ENCODE measurements around the gene PTPRM. TPM values are rescaled to one million over a fixed set of nuclear protein-coding genes. Genes with fewer than 3 reads are reported as not detected.

The PTPRM gene
- total and polyA plus RNA-seq, 2 of the 8 experiments (the other 6 are each of a cell fraction or from before 2014, with no cell fraction given): 4.1 to 7.0 TPM

DNA sequence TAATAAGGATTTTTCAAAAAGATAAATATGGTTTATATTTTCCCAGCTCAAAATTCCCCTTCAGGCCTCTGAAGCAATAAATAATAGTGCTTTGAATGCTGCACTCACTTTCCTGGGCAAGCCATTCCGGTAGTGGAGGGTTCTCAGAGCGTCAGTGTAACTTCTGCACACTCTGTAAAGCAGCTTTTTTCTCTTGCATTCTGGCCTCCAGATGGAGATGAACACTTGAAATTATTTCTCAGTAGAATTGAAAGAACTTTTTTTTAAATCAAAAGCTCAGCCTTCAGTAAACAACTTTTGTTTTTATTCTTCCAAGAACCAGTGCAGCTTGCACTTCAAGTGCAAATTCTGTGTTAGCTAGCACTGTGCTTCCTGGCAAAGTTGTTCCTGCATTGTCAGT, 761.0 kb downstream of the PTPRM start:
- WGBS, 2 experiments (ENCODE audit: extremely low coverage in 1 of 2, insufficient coverage in 1 of 2, insufficient read length in 1 of 2, insufficient replicate concordance in 2 of 2, low coverage in 1 of 2, low lambda C conversion rate in 2 of 2, missing lambda C conversion rate in 1 of 2): 91% methylated on average over 2 of the region's 2 CpGs; no CpG with 5 or more reads in 1 of the 2 experiments
- H3K4ac ChIP-seq (replicated peaks; ENCODE audit: insufficient read length, low read depth, low read length): no peak overlapping the region
- H2BK5ac ChIP-seq (ENCODE audit: low read depth, low read length): no peak overlapping the region
- no peak overlapping the region for H4K8ac ChIP-seq (ENCODE audit: extremely low read depth, insufficient read depth, low read length)
- H3K36me3 ChIP-seq (ENCODE audit: control insufficient read depth in 2 of 4, insufficient read depth in 4 of 4, low read length in 3 of 4): no peaks in the 10 kb centered on the region
- H2AFZ ChIP-seq (ENCODE audit: low read length): no peak overlapping the region
- DNase-seq (ENCODE audit: low read depth in 1 of 2, low spot score in 2 of 2) (no peak), FAIRE-seq (no peak)
- H3K79me1 ChIP-seq (ENCODE audit: low read depth, low read length): no peaks in the 10 kb centered on the region
- CTCF ChIA-PET (ENCODE audit: partially characterized antibody): interaction anchor here (1.1 to 1.2 kb wide), 2 partner anchors 21 to 61 kb away, joined by 3 to 5 read pairs; no protein-coding TSS in a partner anchor
- H2BK15ac ChIP-seq (ENCODE audit: low read length): no peak overlapping the region
- no peak overlapping the region for H2AK5ac ChIP-seq (ENCODE audit: low read depth, low read length)
- H3K23ac ChIP-seq (ENCODE audit: insufficient read length): no peak overlapping the region
- no peak overlapping the region for H3K4me2 ChIP-seq (ENCODE audit: insufficient read depth in 1 of 2, low read depth in 2 of 2, low read length in 2 of 2)
- H3K23me2 ChIP-seq (ENCODE audit: low read depth, low read length): no peaks in the 10 kb centered on the region
- no peak overlapping the region for H2BK20ac ChIP-seq (ENCODE audit: low read length)
- no peaks in the 10 kb centered on the region for H3K79me2 ChIP-seq (ENCODE audit: control insufficient read depth in 1 of 2, insufficient read depth in 2 of 2, low read length in 2 of 2)
- H3K27me3 ChIP-seq (replicated peaks in 1 of 4; ENCODE audit: control insufficient read depth in 3 of 4, extremely low read depth in 1 of 4, insufficient read depth in 3 of 4, low read length in 3 of 4): no peaks in the 10 kb centered on the region
- no peaks in the 10 kb centered on the region for H3K4me1 ChIP-seq (replicated peaks in 1 of 4; ENCODE audit: control insufficient read depth in 3 of 4, insufficient read depth in 4 of 4, low read length in 3 of 4)
- no peak overlapping the region for H2BK120ac ChIP-seq (replicated peaks; ENCODE audit: low read depth, low read length)
- H3K9ac ChIP-seq (replicated peaks in 1 of 4; ENCODE audit: extremely low read depth in 1 of 4, low read depth in 3 of 4, low read length in 3 of 4): no peak overlapping the region
- no peaks in the 10 kb centered on the region for H3K9me3 ChIP-seq (ENCODE audit: insufficient read depth in 2 of 2, low read depth in 1 of 2, low read length in 1 of 2)
- H3K27ac ChIP-seq (ENCODE audit: low read depth, low read length): no peak overlapping the region
- H3K14ac ChIP-seq (ENCODE audit: insufficient read length): no peak overlapping the region
- no peak overlapping the region for H2BK12ac ChIP-seq (ENCODE audit: low read depth, low read length)
- H4K5ac ChIP-seq (ENCODE audit: insufficient read length, low read depth, low read length): no peak overlapping the region
- no peak overlapping the region for H4K91ac ChIP-seq (replicated peaks; ENCODE audit: insufficient read length, low read length)
- no peak overlapping the region for H3K18ac ChIP-seq (ENCODE audit: extremely low read depth, low read length)
- POLR2A ChIA-PET (ENCODE audit: partially characterized antibody): no interaction called here
- H3K4me3 ChIP-seq (ENCODE audit: extremely low read depth in 1 of 4, insufficient read depth in 2 of 4, low read depth in 3 of 4, low read length in 4 of 4): no peak overlapping the region
- H4K20me1 ChIP-seq (replicated peaks in 1 of 2; ENCODE audit: control insufficient read depth in 1 of 2, insufficient read depth in 2 of 2, low read length in 2 of 2): no peaks in the 10 kb centered on the region
- no peak overlapping the region for H3K56ac ChIP-seq (replicated peaks; ENCODE audit: insufficient read length, low read depth, low read length)
- no peak for TF ChIP-seq SRF (IDR thresholded peaks at IDR 0.05; ENCODE audit: low read depth, low read length)
- TF ChIP-seq SIRT6 (IDR thresholded peaks at IDR 0.05; ENCODE audit: low read length): no peak
- TF ChIP-seq TEAD4 (IDR thresholded peaks at IDR 0.05; ENCODE audit: low read depth, low read length): no peak
- no peak for TF ChIP-seq TAF1 (IDR thresholded peaks at IDR 0.05; ENCODE audit: low read depth, low read length)
- TF ChIP-seq, protein P1, sequence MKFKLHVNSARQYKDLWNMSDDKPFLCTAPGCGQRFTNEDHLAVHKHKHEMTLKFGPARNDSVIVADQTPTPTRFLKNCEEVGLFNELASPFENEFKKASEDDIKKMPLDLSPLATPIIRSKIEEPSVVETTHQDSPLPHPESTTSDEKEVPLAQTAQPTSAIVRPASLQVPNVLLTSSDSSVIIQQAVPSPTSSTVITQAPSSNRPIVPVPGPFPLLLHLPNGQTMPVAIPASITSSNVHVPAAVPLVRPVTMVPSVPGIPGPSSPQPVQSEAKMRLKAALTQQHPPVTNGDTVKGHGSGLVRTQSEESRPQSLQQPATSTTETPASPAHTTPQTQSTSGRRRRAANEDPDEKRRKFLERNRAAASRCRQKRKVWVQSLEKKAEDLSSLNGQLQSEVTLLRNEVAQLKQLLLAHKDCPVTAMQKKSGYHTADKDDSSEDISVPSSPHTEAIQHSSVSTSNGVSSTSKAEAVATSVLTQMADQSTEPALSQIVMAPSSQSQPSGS (IDR thresholded peaks at IDR 0.05; ENCODE audit: low read length): no peak
- no peak for TF ChIP-seq SIX5 (IDR thresholded peaks at IDR 0.05; ENCODE audit: low read depth, low read length)
- TF ChIP-seq KDM4A (IDR thresholded peaks at IDR 0.05; ENCODE audit: low read depth, low read length, severe bottlenecking): no peak
- no peak for TF ChIP-seq SP2 (IDR thresholded peaks at IDR 0.05; ENCODE audit: low read length)
- TF ChIP-seq FOSL1 (IDR thresholded peaks at IDR 0.05; ENCODE audit: insufficient read depth, low read depth, low read length): no peak
- TF ChIP-seq HDAC6 (IDR thresholded peaks at IDR 0.05; ENCODE audit: low read depth, low read length): no peak
- no peak for TF ChIP-seq TBP (IDR thresholded peaks at IDR 0.05; ENCODE audit: low read depth, low read length)
- TF ChIP-seq NANOG (IDR thresholded peaks at IDR 0.05; ENCODE audit: insufficient read depth, low read depth, low read length, poor library complexity, severe bottlenecking): no peak
- TF ChIP-seq ZNF274 (IDR thresholded peaks at IDR 0.05; ENCODE audit: borderline replicate concordance, extremely low read depth, low read length): no peak
- no peak for TF ChIP-seq SP4 (IDR thresholded peaks at IDR 0.05; ENCODE audit: low read length)
